ENCODE measurements around the gene PDCD1.

GRCh38 chr2:241896746-241897201 is 38.1 kb upstream of the PDCD1 start:
- TF ChIP-seq, protein P1, sequence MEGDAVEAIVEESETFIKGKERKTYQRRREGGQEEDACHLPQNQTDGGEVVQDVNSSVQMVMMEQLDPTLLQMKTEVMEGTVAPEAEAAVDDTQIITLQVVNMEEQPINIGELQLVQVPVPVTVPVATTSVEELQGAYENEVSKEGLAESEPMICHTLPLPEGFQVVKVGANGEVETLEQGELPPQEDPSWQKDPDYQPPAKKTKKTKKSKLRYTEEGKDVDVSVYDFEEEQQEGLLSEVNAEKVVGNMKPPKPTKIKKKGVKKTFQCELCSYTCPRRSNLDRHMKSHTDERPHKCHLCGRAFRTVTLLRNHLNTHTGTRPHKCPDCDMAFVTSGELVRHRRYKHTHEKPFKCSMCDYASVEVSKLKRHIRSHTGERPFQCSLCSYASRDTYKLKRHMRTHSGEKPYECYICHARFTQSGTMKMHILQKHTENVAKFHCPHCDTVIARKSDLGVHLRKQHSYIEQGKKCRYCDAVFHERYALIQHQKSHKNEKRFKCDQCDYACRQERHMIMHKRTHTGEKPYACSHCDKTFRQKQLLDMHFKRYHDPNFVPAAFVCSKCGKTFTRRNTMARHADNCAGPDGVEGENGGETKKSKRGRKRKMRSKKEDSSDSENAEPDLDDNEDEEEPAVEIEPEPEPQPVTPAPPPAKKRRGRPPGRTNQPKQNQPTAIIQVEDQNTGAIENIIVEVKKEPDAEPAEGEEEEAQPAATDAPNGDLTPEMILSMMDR (IDR thresholded peaks at IDR 0.05; ENCODE audit: low read depth, low read length, poor library complexity, severe bottlenecking) = no peak
- TF ChIP-seq EZH2phosphoT487 (IDR thresholded peaks at IDR 0.05; ENCODE audit: borderline replicate concordance, low read length) = no peak
